HG03025 (cell line): Measurements from ENCODE around the gene GREM1.

Experiments
- ATAC-seq: cut with Tn5 transposase; IDR thresholded peaks from one replicate; pipeline ENCODE4 v1.9.1; 2021; ENCODE audit warnings: mild to moderate bottlenecking, moderate library complexity; ENCODE audit not compliant: unreplicated experiment, low FRiP score

Gene GREM1

GRCh38 chr15:32775103-32775502 is 57.3 kb downstream of the GREM1 start:
- no peak for ATAC-seq

- no peak for ATAC-seq
Measured at GRCh38 chr15:32778391-32779176, 60.8 kb downstream of the GREM1 start.

- no peak for ATAC-seq
Measured at GRCh38 chr15:32781781-32782180, 64.0 kb downstream of the GREM1 start.

- no peak for ATAC-seq
Measured at GRCh38 chr15:32784581-32784980, 66.8 kb downstream of the GREM1 start.

- no peak for ATAC-seq
Measured at GRCh38 chr15:32786906-32787305, 69.1 kb downstream of the GREM1 start.

GRCh38 chr15:32787949-32788348 is 70.1 kb downstream of the GREM1 start:
- ATAC-seq = no peak

GRCh38 chr15:32790352-32790999 is 72.7 kb downstream of the GREM1 start:
- no peak for ATAC-seq

GRCh38 chr15:32792436-32792835 is 74.6 kb downstream of the GREM1 start:
- no peak for ATAC-seq
